Measurements from ENCODE around the gene AMN. TPM values are rescaled to one million over a fixed set of nuclear protein-coding genes. Genes with fewer than 3 reads are reported as not detected.

The AMN gene
- total and polyA plus RNA-seq, 2 experiments from 2014 or later, result 0.48 to 1.3 TPM

DNA sequence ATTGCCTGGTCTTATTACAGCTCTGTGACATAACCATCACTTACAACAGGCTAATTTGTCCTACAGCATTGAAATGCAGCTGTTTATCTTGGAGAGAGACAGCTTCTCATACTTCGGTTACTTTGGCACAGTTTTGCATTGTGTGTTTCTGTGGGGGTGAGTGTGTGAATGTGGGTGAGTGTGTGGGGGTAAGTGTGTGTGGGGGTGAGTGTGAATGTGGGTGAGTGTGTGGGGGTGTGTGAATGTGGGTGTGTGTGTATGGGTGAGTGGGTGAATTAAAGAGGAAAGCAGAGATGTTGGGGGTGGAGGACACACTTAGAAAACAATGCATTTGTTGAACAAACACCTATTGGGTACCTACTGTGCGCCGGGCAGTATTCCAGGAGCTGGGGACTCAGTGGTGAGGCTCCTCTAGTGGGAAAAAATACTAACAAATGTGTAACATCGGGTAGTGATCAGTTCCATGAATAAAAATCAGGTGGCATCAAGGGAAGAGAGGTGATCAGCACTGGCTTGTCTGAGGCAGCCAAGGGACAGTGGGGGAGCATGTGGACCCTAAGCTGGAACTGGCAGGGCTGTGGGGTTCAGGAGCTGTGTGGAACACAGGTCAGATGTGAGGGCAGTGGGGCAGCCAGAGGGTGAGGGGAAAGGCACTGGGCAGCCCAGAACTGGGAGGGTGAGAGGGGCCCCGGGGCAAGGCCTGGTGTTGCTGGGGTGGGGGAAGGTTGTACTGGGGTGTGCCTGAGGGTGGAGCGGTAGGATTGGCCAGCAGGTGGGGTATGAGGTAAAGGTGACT, 44.1 kb upstream of the AMN start:
- Histone ChIP-seq H3K36me3 (peaks cover 13% of the 10 kb centered on the region), H3K9me3 (ENCODE audit: low read depth) (no peaks in the 10 kb centered on the region), H3K4me1 (ENCODE audit: low read depth) (no peaks in the 10 kb centered on the region), H3K27ac (no peak overlapping the region), H3K4me3 (no peak overlapping the region), H3K27me3 (no peaks in the 10 kb centered on the region)
- DNase-seq (ENCODE audit: low read depth in 1 of 2, low spot score in 1 of 2), result no peak
- TF ChIP-seq, protein P1, sequence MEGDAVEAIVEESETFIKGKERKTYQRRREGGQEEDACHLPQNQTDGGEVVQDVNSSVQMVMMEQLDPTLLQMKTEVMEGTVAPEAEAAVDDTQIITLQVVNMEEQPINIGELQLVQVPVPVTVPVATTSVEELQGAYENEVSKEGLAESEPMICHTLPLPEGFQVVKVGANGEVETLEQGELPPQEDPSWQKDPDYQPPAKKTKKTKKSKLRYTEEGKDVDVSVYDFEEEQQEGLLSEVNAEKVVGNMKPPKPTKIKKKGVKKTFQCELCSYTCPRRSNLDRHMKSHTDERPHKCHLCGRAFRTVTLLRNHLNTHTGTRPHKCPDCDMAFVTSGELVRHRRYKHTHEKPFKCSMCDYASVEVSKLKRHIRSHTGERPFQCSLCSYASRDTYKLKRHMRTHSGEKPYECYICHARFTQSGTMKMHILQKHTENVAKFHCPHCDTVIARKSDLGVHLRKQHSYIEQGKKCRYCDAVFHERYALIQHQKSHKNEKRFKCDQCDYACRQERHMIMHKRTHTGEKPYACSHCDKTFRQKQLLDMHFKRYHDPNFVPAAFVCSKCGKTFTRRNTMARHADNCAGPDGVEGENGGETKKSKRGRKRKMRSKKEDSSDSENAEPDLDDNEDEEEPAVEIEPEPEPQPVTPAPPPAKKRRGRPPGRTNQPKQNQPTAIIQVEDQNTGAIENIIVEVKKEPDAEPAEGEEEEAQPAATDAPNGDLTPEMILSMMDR (IDR thresholded peaks at IDR 0.05; ENCODE audit: low read depth, low read length), result no peak

DNA sequence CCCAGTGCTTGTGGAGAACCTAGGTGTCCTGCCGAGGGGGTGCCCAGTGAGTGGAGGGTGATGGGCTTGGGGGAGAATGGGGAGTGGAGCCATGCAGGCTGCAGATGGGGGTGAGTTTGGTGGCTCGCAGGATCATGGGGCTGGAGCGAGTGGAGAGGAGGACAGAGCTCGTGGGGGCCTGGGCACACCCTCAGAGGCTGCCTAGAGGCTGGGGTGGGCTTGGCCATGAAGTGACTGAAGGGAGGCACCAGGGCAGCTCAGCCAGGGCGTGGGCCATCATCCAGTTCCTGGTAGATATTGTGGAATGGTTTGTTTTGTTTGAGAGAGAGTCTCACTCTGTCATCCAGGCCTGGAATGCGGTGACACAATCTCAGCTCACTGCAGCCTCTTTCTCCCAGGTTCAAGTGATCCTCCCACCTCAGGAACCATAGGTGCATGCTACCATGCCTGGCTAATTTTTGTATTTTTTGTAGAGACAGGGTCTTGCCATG, 43.4 kb upstream of the AMN start:
- TF ChIP-seq, protein P1 (IDR thresholded peaks at IDR 0.05; ENCODE audit: low read depth, low read length), result no peak
- no peaks in the 10 kb centered on the region for H3K27me3 ChIP-seq
- no peaks in the 10 kb centered on the region for H3K4me1 ChIP-seq (ENCODE audit: low read depth)
- H3K9me3 ChIP-seq (ENCODE audit: low read depth), result no peaks in the 10 kb centered on the region
- H3K4me3 ChIP-seq, result no peak overlapping the region
- no peak for DNase-seq (ENCODE audit: low read depth in 1 of 2, low spot score in 1 of 2)
- H3K36me3 ChIP-seq, result peaks cover 13% of the 10 kb centered on the region
- H3K27ac ChIP-seq, result no peak overlapping the region

DNA sequence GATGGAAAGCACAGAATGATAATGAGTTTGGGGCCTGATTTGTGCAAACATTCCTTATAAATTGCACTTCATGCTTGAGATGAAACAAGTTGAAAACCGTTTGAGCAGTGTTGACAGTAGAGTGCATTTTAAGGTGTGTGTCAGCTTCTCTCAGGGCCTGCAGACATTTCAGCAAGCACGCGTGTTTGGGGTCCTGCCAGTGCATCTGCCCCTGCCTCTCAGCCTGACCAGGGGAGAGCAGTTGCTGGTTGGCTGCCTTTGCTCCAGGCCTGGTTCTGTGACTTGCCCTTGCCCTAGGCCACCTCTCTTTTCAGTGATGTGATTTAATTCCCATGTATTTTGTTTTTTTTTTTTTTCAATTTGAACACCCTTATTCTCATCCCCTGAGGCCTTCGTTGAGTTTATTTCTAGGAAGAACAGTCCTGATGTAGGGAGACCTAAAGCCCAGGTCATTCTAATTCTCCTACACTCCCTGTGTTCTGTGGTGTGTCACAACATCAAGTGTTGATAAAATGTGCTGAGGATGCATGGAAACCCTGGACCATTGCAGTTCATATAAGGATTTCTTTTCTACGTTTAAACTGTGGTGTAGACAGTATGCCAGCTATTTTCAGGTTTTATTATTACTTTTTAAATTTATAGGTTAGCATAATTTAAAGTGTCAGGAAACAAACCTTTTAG, 40.1 kb upstream of the AMN start:
- H3K4me3 ChIP-seq, result no peak overlapping the region
- TF ChIP-seq, protein P1 (IDR thresholded peaks at IDR 0.05; ENCODE audit: low read depth, low read length), result no peak
- H3K4me1 ChIP-seq (ENCODE audit: low read depth), result no peaks in the 10 kb centered on the region
- no peak for DNase-seq (ENCODE audit: low read depth in 1 of 2, low spot score in 1 of 2)
- H3K27ac ChIP-seq, result no peak overlapping the region
- peaks cover under 1% of the 10 kb centered on the region for H3K36me3 ChIP-seq
- H3K27me3 ChIP-seq, result no peaks in the 10 kb centered on the region
- no peaks in the 10 kb centered on the region for H3K9me3 ChIP-seq (ENCODE audit: low read depth)

GRCh38 chr14:102883089-102883541, 39.3 kb upstream of the AMN start:
- TF ChIP-seq, protein P1 (IDR thresholded peaks at IDR 0.05; ENCODE audit: low read depth, low read length), result no peak
- Histone ChIP-seq H3K27ac (no peak overlapping the region), H3K27me3 (no peaks in the 10 kb centered on the region), H3K4me1 (ENCODE audit: low read depth) (no peaks in the 10 kb centered on the region), H3K9me3 (ENCODE audit: low read depth) (no peaks in the 10 kb centered on the region), H3K4me3 (no peak overlapping the region), H3K36me3 (no peaks in the 10 kb centered on the region)
- no peak for DNase-seq (ENCODE audit: low read depth in 1 of 2, low spot score in 1 of 2)

DNA sequence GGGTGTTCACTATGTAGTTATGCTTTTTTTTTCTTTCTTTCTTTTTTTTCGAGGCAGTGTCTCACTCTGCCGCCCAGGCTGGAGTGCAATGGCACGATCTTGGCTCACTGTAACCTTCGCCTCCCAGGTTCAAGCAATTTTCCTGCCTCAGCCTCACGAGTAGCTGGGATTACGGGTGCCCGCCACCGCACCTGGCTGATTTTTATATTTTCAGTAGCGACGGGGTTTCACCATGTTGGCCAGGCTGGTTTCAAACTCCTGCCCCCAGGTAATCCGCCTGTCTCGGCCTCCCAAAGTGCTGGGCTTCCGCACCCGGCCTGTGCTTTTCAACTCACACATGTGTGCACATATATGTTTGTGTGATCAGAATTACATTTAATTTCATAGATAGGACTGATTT, 38.9 kb upstream of the AMN start:
- Histone ChIP-seq H3K4me3 (no peak overlapping the region), H3K27me3 (no peaks in the 10 kb centered on the region), H3K9me3 (ENCODE audit: low read depth) (no peaks in the 10 kb centered on the region), H3K36me3 (no peaks in the 10 kb centered on the region), H3K4me1 (ENCODE audit: low read depth) (no peaks in the 10 kb centered on the region), H3K27ac (no peak overlapping the region)
- TF ChIP-seq, protein P1 (IDR thresholded peaks at IDR 0.05; ENCODE audit: low read depth, low read length), result no peak
- DNase-seq (ENCODE audit: low read depth in 1 of 2, low spot score in 1 of 2), result no peak
